Neural cell (in vitro differentiated cells): ENCODE results near the gene OXLD1.

Experiments used
- CTCF ChIP-seq: fragments of 450-650 bp; IDR thresholded peaks from 2 replicates; pipeline ENCODE4 v1.5.1; 2014; ENCODE audit warnings: antibody characterized with exemption, mild to moderate bottlenecking, moderate library complexity; ENCODE audit not compliant: poor library complexity, severe bottlenecking
- EZH2 ChIP-seq: fragments of 200-600, 300-800 bp; shearing (Covaris generic), sonication (generic); IDR thresholded peaks from 2 replicates; pipeline ENCODE4 v1.6.1; 2014; ENCODE audit warnings: antibody characterized with exemption, low read length, borderline replicate concordance, mild to moderate bottlenecking; ENCODE audit not compliant: insufficient read depth, poor library complexity, severe bottlenecking
- MXI1 ChIP-seq: fragments of 450-650 bp; conservative IDR thresholded peaks from 2 replicates; pipeline ENCODE4 v1.6.1; 2014; ENCODE audit warnings: antibody characterized with exemption, mild to moderate bottlenecking; ENCODE audit not compliant: poor library complexity, severe bottlenecking
- SMC3 ChIP-seq: fragments of 450-650 bp; conservative IDR thresholded peaks from 2 replicates; pipeline ENCODE4 v1.6.1; 2014; ENCODE audit warnings: antibody characterized with exemption, mild to moderate bottlenecking, moderate library complexity; ENCODE audit not compliant: poor library complexity

GRCh38 chr17:81644496-81644895 is 21.9 kb downstream of the OXLD1 start:
- TF ChIP-seq CTCF (no peak), EZH2 (no peak), SMC3 (no peak), MXI1 (no peak)
